OCI-LY3 (cell line): ENCODE data around the gene PEX6.

ENCODE experiments used
- H2AFZ ChIP-seq: fragments of 200-600, 300-600 bp; shearing (Covaris generic); 2 replicates; pipeline ENCODE4 v1.6.0; 2014; ENCODE audit warnings: antibody characterized with exemption, low read depth, low read length
- H3K27ac ChIP-seq: fragments of 200-600, 300-600 bp; sonication (generic); 2 replicates; pipeline ENCODE4 v1.5.1; 2014; ENCODE audit warnings: mild to moderate bottlenecking, low read length, moderate library complexity, mixed read lengths
- H3K27me3 ChIP-seq: fragments of 200-600, 300-600 bp; sonication (generic); 2 replicates; pipeline ENCODE4 v1.6.1; 2014; ENCODE audit warnings: low read depth, low read length, mixed read lengths
- H3K36me3 ChIP-seq: fragments of 200-600, 300-600 bp; sonication (generic); replicated peaks from 2 replicates; pipeline ENCODE3; 2014; ENCODE audit warnings: low read depth, low read length, mixed read lengths
- H3K4me1 ChIP-seq: fragments of 300-600, 200-600 bp; sonication (generic); 2 replicates; pipeline ENCODE4 v1.6.1; 2014; ENCODE audit warnings: low read length, mixed read lengths
- H3K4me2 ChIP-seq: fragments of 200-600, 300-600 bp; sonication (generic); 2 replicates; pipeline ENCODE4 v1.6.1; 2014; ENCODE audit warnings: low read length, mixed read lengths
- H3K4me3 ChIP-seq: fragments of 300-600, 200-600 bp; sonication (generic); 2 replicates; pipeline ENCODE4 v1.5.1; 2014; ENCODE audit warnings: antibody characterized with exemption, mild to moderate bottlenecking, low read length, moderate library complexity
- H3K79me2 ChIP-seq: fragments of 300-600, 200-600 bp; shearing (Covaris generic); 2 replicates; pipeline ENCODE4 v1.6.1; 2014; ENCODE audit warnings: mild to moderate bottlenecking, low read length, mixed read lengths
- H3K9ac ChIP-seq: fragments of 300-600, 200-600 bp; shearing (Covaris generic); 2 replicates; pipeline ENCODE4 v1.6.0; 2014; ENCODE audit warnings: mild to moderate bottlenecking, low read length, moderate library complexity
- H3K9me3 ChIP-seq: fragments of 200-600, 300-600 bp; shearing (Covaris generic); 2 replicates; pipeline ENCODE4 v1.6.1; 2014; ENCODE audit warnings: low read length, mixed read lengths; ENCODE audit not compliant: insufficient read depth
- H4K20me1 ChIP-seq: fragments of 200-600, 300-600 bp; sonication (generic); 2 replicates; pipeline ENCODE4 v1.6.1; 2016; ENCODE audit warnings: low read length, mixed read lengths; ENCODE audit not compliant: insufficient read depth
- CTCF ChIP-seq: fragments of 200-600, 300-600 bp; sonication (generic); IDR thresholded peaks from 2 replicates; pipeline ENCODE4 v1.5.1; 2014; ENCODE audit warnings: antibody characterized with exemption, low read length, low read depth
- EZH2phosphoT487 ChIP-seq: fragments of 200-600 bp; shearing (Covaris generic); IDR thresholded peaks from 2 replicates; pipeline ENCODE4 v1.6.1; 2018; ENCODE audit warnings: antibody characterized with exemption, mixed run types, low read depth

Gene PEX6

GRCh38 chr6:42962096-42962495, 16.9 kb downstream of the PEX6 start:
- Histone ChIP-seq H3K36me3 (no peaks in the 10 kb centered on the region), H3K4me1 (no peaks in the 10 kb centered on the region), H3K4me3 (no peak overlapping the region), H3K9ac (no peak overlapping the region), H2AFZ (no peak overlapping the region), H3K27ac (no peak overlapping the region), H3K79me2 (no peaks in the 10 kb centered on the region), H4K20me1 (no peaks in the 10 kb centered on the region), H3K9me3 (no peaks in the 10 kb centered on the region), H3K4me2 (no peak overlapping the region), H3K27me3 (no peaks in the 10 kb centered on the region)
- TF ChIP-seq CTCF (no peak), EZH2phosphoT487 (no peak)

- Histone ChIP-seq H3K4me3 (no peak overlapping the region), H3K27me3 (no peaks in the 10 kb centered on the region), H3K4me1 (no peaks in the 10 kb centered on the region), H3K27ac (no peak overlapping the region), H3K4me2 (no peak overlapping the region), H4K20me1 (no peaks in the 10 kb centered on the region), H3K36me3 (no peaks in the 10 kb centered on the region), H2AFZ (no peak overlapping the region), H3K79me2 (no peaks in the 10 kb centered on the region), H3K9me3 (no peaks in the 10 kb centered on the region), H3K9ac (no peak overlapping the region)
- TF ChIP-seq CTCF = no peak
- TF ChIP-seq EZH2phosphoT487 = no peak
Measured at GRCh38 chr6:42961020-42961470, 17.9 kb downstream of the PEX6 start.

GRCh38 chr6:42960243-42961019, 18.6 kb downstream of the PEX6 start, which contains the start of gene GNMT:
TSS of gene GNMT (plus strand) at chr6:42960754. CDS start at chr6:42960768, 14 bp downstream.
- no peak within 1 kb of the TSS for H2AFZ ChIP-seq
- H3K79me2 ChIP-seq = no peaks in the 10 kb centered on the region
- no peaks in the 10 kb centered on the region for H3K36me3 ChIP-seq
- H3K27me3 ChIP-seq = no peaks in the 10 kb centered on the region
- TF ChIP-seq CTCF = no peak
- no peak for TF ChIP-seq EZH2phosphoT487
- H3K9me3 ChIP-seq = no peaks in the 10 kb centered on the region
- no peak within 1 kb of the TSS for H3K4me2 ChIP-seq
- H3K4me3 ChIP-seq = no peak within 1 kb of the TSS
- H3K4me1 ChIP-seq = no peaks in the 10 kb centered on the region
- no peak within 1 kb of the TSS for H3K9ac ChIP-seq
- no peaks in the 10 kb centered on the region for H4K20me1 ChIP-seq
- no peak within 1 kb of the TSS for H3K27ac ChIP-seq

- Histone ChIP-seq H3K79me2 (no peaks in the 10 kb centered on the region), H2AFZ (no peak overlapping the region), H3K4me3 (no peak overlapping the region), H3K9ac (no peak overlapping the region), H3K4me1 (no peaks in the 10 kb centered on the region), H3K27me3 (no peaks in the 10 kb centered on the region), H3K4me2 (no peak overlapping the region), H3K36me3 (no peaks in the 10 kb centered on the region), H4K20me1 (no peaks in the 10 kb centered on the region), H3K27ac (no peak overlapping the region), H3K9me3 (no peaks in the 10 kb centered on the region)
- no peak for TF ChIP-seq CTCF
- no peak for TF ChIP-seq EZH2phosphoT487
Measured at GRCh38 chr6:42959917-42960242, 19.1 kb downstream of the PEX6 start.
